Measurements from ENCODE around the gene COL1A1. TPM values are rescaled to one million over a fixed set of nuclear protein-coding genes. Genes with fewer than 3 reads are reported as not detected.

Gene COL1A1
- total and polyA plus RNA-seq, 9 donors = 71.2 to 1,087 (median 523) TPM

- Histone ChIP-seq H3K27me3 (no peaks in the 10 kb centered on the region), H3K4me3 (no peak overlapping the region), H3K9me3 (no peaks in the 10 kb centered on the region), H3K36me3 (no peaks in the 10 kb centered on the region), H3K27ac (no peak overlapping the region), H3K4me1 (ENCODE audit: insufficient read depth) (peaks cover 5% of the 10 kb centered on the region)
- intact Hi-C loops (cut with DNase I) = loop anchor here in 3 of 4 donors (1.0 to 10.0 kb wide), 4 partner anchors 54 to 128 kb away; no protein-coding TSS in a partner anchor
- WGBS, 3 donors = 24 to 32% (median 30%) methylated on average over 14 of the region's 14 CpGs
- peak; percentile 32 to 98 (median 95) for TF ChIP-seq CTCF (IDR thresholded peaks at IDR 0.05)
- no peak for TF ChIP-seq POLR2A (IDR thresholded peaks at IDR 0.05)
- DNase-seq = peak in 3 of 5 donors; percentile 61 to 78 (median 72)
Observed at GRCh38 chr17:50169121-50169764, 32.2 kb downstream of the COL1A1 start.

DNA sequence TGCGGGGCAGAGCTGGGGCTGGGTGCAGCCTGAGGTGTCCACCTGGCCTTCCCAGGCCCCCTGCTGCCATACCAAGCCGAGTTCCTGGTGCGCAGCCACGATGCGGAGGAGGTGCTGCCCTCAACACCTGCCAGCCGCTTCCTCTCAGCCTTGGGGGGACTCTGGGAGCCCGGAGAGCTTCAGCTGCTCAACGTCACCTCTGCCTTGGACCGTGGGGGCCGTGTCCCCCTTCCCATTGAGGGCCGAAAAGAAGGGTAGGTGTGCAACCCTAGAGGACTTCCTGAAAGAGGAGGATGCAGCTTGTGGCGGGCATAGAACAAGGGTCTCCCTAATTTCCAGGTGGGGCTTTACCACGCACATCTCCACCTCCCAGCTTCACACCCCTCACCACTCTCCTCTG lies 33.1 kb downstream of the COL1A1 start:
- H3K9me3 ChIP-seq = no peaks in the 10 kb centered on the region
- no peak overlapping the region for H3K4me3 ChIP-seq
- TF ChIP-seq EP300 (IDR thresholded peaks at IDR 0.05) (no peak), CTCF (IDR thresholded peaks at IDR 0.05) (no peak)
- intact Hi-C loops (cut with DNase I) = loop anchor here in 2 of 4 donors (2.0 to 10.0 kb wide), 3 partner anchors 54 to 129 kb away; no protein-coding TSS in a partner anchor
- DNase-seq = no peak
- WGBS, 3 donors = 47 to 61% (median 56%) methylated on average over 13 of the region's 13 CpGs
- no peak overlapping the region for H3K27ac ChIP-seq
- H3K36me3 ChIP-seq = no peaks in the 10 kb centered on the region
- H3K27me3 ChIP-seq = no peaks in the 10 kb centered on the region
- H3K4me1 ChIP-seq (ENCODE audit: insufficient read depth) = peaks cover 2% of the 10 kb centered on the region

- no peaks in the 10 kb centered on the region for H3K4me1 ChIP-seq (ENCODE audit: insufficient read depth)
- no peak for DNase-seq
- no peaks in the 10 kb centered on the region for H3K9me3 ChIP-seq
- WGBS, 3 donors = 89 to 92% (median 91%) methylated on average over 19 of the region's 19 CpGs
- intact Hi-C loops (cut with DNase I) = loop anchor here in 2 of 4 donors (5.0 to 10.0 kb wide), 2 partner anchors 53 to 130 kb away; no protein-coding TSS in a partner anchor
- no peak overlapping the region for H3K27ac ChIP-seq
- no peaks in the 10 kb centered on the region for H3K27me3 ChIP-seq
- no peaks in the 10 kb centered on the region for H3K36me3 ChIP-seq
- TF ChIP-seq EP300 (IDR thresholded peaks at IDR 0.05) (no peak), POLR2A (IDR thresholded peaks at IDR 0.05) (no peak), CTCF (IDR thresholded peaks at IDR 0.05) (no peak)
- H3K4me3 ChIP-seq = no peak overlapping the region
Observed at GRCh38 chr17:50167371-50167770, 34.1 kb downstream of the COL1A1 start.

DNA sequence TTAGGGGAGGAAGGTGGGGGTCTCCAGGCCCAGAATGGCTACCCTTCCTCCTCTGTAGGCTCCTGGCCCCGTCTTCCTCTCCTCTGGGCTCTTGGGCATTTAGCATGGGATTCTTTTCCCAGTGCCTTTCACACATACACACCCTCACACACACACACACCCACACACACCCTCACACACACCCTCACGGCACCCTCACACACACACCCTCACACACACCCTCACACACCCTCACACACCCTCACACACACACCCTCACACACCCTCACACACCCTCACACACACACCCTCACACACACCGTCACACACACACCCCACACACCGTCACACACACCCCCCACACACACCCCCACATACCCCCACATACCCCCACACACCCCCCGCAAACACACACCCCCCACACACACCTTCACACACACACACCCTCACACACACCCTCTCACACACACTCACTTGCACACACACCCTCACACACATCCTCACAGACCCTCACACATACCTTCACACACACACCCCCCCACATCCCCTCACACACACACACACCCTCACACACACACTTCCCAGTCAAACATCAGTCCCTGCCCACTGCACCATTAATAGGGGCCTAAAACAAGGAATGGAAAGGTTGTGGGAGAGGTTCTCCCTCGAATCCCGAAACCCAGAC lies 34.8 kb downstream of the COL1A1 start:
- intact Hi-C loops (cut with DNase I) = loop anchor here in 2 of 4 donors (5.0 to 10.0 kb wide), 2 partner anchors 52 to 131 kb away; no protein-coding TSS in a partner anchor
- H3K9me3 ChIP-seq = no peaks in the 10 kb centered on the region
- no peak overlapping the region for H3K4me3 ChIP-seq
- H3K4me1 ChIP-seq (ENCODE audit: insufficient read depth) = no peaks in the 10 kb centered on the region
- no peak overlapping the region for H3K27ac ChIP-seq
- TF ChIP-seq POLR2A (IDR thresholded peaks at IDR 0.05) (no peak), CTCF (IDR thresholded peaks at IDR 0.05) (no peak), EP300 (IDR thresholded peaks at IDR 0.05) (no peak)
- 50 to 71% (median 63%) methylated on average over 7 of the region's 7 CpGs for WGBS, 3 donors
- no peaks in the 10 kb centered on the region for H3K36me3 ChIP-seq
- H3K27me3 ChIP-seq = no peaks in the 10 kb centered on the region
- no peak for DNase-seq

All from ovary (tissue), 9 donors.